ENCODE results near the gene MSL3. TPM values are rescaled to one million over a fixed set of nuclear protein-coding genes. Genes with fewer than 3 reads are reported as not detected.

The MSL3 gene, protein sequence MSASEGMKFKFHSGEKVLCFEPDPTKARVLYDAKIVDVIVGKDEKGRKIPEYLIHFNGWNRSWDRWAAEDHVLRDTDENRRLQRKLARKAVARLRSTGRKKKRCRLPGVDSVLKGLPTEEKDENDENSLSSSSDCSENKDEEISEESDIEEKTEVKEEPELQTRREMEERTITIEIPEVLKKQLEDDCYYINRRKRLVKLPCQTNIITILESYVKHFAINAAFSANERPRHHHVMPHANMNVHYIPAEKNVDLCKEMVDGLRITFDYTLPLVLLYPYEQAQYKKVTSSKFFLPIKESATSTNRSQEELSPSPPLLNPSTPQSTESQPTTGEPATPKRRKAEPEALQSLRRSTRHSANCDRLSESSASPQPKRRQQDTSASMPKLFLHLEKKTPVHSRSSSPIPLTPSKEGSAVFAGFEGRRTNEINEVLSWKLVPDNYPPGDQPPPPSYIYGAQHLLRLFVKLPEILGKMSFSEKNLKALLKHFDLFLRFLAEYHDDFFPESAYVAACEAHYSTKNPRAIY
- 100 to 1,000 TPM; 101 to 103 TPM for total RNA-seq

DNA sequence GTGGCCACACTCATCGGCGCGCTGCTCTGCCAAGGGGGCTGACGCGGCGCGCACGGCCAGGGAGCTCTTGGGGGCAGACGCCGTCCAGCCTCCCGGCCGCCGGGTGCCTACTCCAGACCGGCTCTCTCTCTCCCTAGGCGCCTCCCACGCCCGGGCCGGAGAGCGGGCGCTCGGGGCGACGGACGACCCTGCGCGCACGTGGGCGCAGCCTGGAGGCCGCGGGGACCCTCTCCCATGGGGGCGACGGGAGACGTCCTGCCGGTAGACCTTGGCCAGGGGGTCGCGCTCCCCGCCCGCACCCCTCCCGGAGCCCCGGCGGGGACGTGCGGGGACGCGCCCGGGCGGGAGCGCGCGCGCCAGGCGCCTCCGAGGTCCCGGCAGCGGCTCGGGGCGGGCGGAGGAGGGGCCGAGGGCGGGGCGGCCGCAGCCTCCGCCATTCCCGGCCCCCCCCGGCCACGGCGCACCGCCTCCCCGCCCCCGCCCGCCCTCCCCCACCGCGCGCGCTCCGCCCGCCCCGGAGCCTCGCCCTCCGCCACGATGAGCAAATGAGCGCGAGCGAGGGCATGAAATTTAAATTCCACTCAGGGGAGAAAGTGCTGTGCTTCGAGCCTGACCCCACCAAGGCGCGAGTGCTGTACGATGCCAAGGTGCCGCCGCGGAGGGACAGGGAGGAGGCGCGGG lies at the start of gene MSL3:
MSL3 (plus strand) TSS at position 519 of the 681 bp plus-strand sequence; CDS start at position 546, 27 bp downstream.

Other genes starting within 250 kb of the MSL3 start
- not detected for gene ARHGAP6, start 92.3 kb upstream of the MSL3 start, total RNA-seq

Measured in activated naive CD4-positive, alpha-beta T cell treated with anti-CD3 and anti-CD28 coated beads, Interleukin-2, amount 10 ng/mL, durations not matched to agents 5 hours and 36 hours (primary cell).